Activated T-helper 17 cell treated with anti-CD3 and anti-CD28 coated beads, Interleukin-2, amount 50 U/mL, for 72 hours (primary cell): ENCODE measurements around the gene XPR1. TPM values are rescaled to one million over a fixed set of nuclear protein-coding genes. Genes with fewer than 3 reads are reported as not detected.

ENCODE experiments used
- ATAC-seq: fragments of 150-1000 bp; cut with Tn5 transposase; replicated peaks from 2 replicates; pipeline ENCODE4 v1.10.0; 2021; ENCODE audit warnings: mild to moderate bottlenecking, moderate library complexity
- H3K27ac Mint-ChIP-seq: one replicate; pipeline ENCODE4 v1.8.0; 2022; ENCODE audit warnings: mixed read lengths
- H3K27me3 Mint-ChIP-seq: one replicate; pipeline ENCODE4 v1.8.0; 2022; ENCODE audit warnings: mixed read lengths
- H3K36me3 Mint-ChIP-seq: one replicate; pipeline ENCODE4 v1.8.0; 2022; ENCODE audit warnings: low read depth, mild to moderate bottlenecking, mixed read lengths
- H3K4me1 Mint-ChIP-seq: one replicate; pipeline ENCODE4 v1.8.0; 2022; ENCODE audit warnings: mixed read lengths
- H3K4me3 Mint-ChIP-seq: one replicate; pipeline ENCODE4 v1.8.0; 2022; ENCODE audit warnings: mild to moderate bottlenecking, mixed read lengths
- H3K9me3 Mint-ChIP-seq: one replicate; pipeline ENCODE4 v1.8.0; 2022; ENCODE audit warnings: mixed read lengths
- total RNA-seq, 2 donors: library from RNA; stranded (reverse); gene quantifications; one replicate each; pipeline ENCODE4 v1.2.3, GENCODE V29; 2022

The XPR1 gene
- total RNA-seq, 2 donors from 2014 or later, result 16.4 to 25.4 TPM

- Mint-ChIP-seq H3K27ac (no peak overlapping the region), H3K9me3 (peaks cover 3% of the 10 kb centered on the region), H3K36me3 (no peaks in the 10 kb centered on the region), H3K27me3 (peaks cover 30% of the 10 kb centered on the region), H3K4me1 (no peaks in the 10 kb centered on the region), H3K4me3 (no peak overlapping the region)
- ATAC-seq, result no peak
Observed at GRCh38 chr1:180909005-180909414, 277.2 kb downstream of the XPR1 start.

- no peaks in the 10 kb centered on the region for H3K36me3 Mint-ChIP-seq
- H3K4me1 Mint-ChIP-seq, result no peaks in the 10 kb centered on the region
- ATAC-seq, result no peak
- H3K27me3 Mint-ChIP-seq, result peaks cover 33% of the 10 kb centered on the region
- no peak overlapping the region for H3K4me3 Mint-ChIP-seq
- H3K27ac Mint-ChIP-seq, result no peak overlapping the region
- H3K9me3 Mint-ChIP-seq, result peaks cover 1% of the 10 kb centered on the region
Observed at GRCh38 chr1:180909462-180909976, 277.7 kb downstream of the XPR1 start.

DNA sequence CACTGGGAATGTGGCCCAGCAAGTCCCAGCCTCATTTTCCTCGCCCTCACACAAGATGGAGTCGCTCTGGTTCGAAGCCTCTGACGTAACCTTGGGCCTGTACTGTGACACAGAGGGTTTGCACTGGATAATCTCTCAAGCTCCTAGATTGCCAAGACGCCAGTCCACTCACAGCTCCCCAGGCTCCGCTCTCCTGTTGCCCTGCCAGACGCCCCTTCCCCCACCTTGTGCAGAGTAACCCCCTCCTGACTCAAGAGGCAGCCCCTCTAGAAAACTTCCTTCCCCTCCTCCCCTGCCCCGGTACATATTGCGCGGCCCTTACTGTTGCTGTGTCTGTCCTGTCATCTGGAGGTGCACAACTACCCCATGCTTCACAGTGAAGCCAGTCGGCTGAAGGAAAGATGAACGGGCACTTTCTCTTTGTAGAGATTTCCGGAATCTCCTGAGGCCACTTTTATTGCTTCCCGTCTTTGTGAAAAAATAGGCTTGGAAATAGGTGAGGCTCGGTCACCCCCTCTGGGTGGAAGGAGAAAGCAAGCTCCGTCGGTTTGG is 279.9 kb downstream of the XPR1 start:
- Mint-ChIP-seq H3K9me3 (no peaks in the 10 kb centered on the region), H3K36me3 (no peaks in the 10 kb centered on the region), H3K27ac (no peak overlapping the region), H3K27me3 (peaks cover 41% of the 10 kb centered on the region), H3K4me3 (no peak overlapping the region), H3K4me1 (no peaks in the 10 kb centered on the region)
- ATAC-seq, result no peak

DNA sequence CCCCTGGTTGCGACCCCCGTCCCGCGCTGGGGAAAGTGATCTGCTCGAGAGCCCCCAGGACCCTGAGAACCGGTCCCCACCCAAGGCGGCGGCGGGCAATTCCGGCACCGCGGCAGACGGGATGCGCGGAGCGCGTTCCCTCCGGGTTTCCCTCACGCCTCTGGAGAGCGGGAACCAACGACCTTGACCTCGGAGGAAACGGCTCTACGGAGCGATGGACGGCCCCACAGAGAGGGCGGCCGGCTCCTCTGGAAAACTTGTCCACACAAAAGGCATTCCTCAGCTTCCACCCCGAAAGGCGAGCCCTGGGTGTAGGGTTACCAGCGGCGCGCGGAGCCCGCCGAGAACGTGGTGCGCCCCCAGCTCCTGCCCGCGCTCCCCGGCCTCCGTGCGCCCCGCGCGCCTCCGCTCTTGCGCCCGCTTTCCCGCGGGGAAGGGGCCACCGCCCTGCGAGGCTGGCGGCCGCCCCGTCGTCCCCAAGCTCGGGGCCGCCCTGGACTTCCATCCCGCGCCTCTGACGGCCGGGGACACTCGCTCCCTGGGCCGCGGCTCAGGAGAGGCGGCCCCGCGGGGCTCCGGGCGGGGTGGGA is 280.5 kb downstream of the XPR1 start:
- peaks cover 39% of the 10 kb centered on the region for H3K27me3 Mint-ChIP-seq
- H3K9me3 Mint-ChIP-seq, result no peaks in the 10 kb centered on the region
- ATAC-seq, result no peak
- no peaks in the 10 kb centered on the region for H3K4me1 Mint-ChIP-seq
- no peak overlapping the region for H3K27ac Mint-ChIP-seq
- no peaks in the 10 kb centered on the region for H3K36me3 Mint-ChIP-seq
- no peak overlapping the region for H3K4me3 Mint-ChIP-seq

DNA sequence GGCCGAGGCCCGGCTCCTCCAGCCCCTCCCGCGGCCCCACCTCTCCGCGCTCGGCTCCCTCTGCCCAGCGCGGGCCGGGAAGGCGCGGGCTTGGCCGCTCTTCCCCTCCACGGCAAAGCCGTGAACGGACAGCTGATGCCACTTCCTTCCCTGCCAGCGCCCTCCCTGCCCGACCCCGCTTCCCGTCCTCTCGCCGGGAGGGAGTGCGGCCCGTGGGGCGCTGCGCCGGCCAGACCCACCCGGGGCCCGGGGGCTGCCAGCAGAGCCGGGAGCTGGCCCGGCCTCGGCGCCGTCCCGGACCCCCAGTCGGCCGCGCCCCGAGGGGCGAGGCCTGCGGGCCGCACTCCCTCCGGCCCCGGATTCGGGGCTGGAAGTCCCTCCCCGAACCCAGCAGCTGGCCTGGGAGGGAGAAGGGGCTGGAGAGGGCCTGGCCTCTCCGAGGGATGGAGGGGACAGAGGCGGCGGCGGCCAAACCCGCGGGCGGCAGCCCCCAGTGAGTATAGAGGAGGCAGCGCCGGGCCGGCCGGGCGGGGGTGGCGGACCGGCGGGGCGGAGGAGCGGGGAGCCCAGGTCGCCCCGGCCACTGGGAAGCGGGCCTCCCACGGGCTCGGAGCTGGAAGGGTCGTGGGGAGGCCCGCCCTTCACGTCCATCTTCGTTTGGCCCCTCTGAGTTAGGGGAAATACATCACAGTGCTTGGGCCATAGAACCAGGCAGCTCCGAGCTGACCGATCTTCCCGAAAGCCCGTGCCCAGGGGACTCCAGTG is 281.2 kb downstream of the XPR1 start, which contains the start of gene KIAA1614:
KIAA1614 (plus strand) TSS at position 97 of the 765 bp plus-strand sequence; CDS start at position 444, 347 bp downstream.
- Mint-ChIP-seq H3K9me3 (no peaks in the 10 kb centered on the region), H3K4me1 (no peaks in the 10 kb centered on the region), H3K36me3 (no peaks in the 10 kb centered on the region), H3K27ac (no peak within 1 kb of the TSS), H3K4me3 (no peak within 1 kb of the TSS), H3K27me3 (peaks cover 37% of the 10 kb centered on the region)
- no peak for ATAC-seq

- Mint-ChIP-seq H3K9me3 (no peaks in the 10 kb centered on the region), H3K4me3 (no peak overlapping the region), H3K27me3 (peaks cover 25% of the 10 kb centered on the region), H3K36me3 (no peaks in the 10 kb centered on the region), H3K27ac (no peak overlapping the region), H3K4me1 (no peaks in the 10 kb centered on the region)
- ATAC-seq, result no peak
Observed at GRCh38 chr1:180915426-180915965, 283.7 kb downstream of the XPR1 start.

DNA sequence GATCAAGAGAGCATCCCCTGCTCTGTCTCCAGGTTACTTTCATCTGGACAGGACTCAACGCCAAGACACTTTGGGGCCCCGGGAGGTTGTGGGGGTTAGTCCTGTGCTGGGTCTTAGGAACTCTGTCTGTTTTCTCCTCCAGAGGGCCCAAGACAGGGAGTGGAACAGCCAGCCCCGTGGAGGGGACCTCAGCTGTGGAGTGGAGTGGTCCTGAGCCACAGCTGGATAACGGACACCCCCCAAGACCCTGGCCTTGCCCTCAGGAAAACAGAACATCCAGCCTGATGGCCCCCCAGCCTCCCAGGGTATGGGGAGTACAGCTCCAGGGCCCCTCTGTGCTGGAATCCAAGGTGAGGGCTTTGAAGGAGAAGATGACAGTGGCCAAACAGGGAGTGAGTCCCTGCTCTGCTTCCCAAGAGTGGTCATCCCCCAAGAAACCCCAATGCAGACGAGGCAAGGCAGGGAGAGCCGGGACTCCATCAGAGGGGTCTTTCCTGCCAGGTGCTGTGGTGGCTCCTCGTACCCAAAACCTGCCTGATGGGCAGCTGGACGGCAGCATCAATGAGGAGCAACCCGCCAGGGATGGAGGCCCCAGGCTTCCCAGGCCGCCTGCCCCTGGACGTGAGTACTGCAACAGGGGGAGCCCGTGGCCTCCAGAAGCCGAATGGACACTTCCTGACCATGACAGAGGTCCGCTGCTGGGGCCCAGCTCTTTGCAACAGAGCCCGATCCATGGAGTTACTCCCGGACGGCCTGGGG is 284.4 kb downstream of the XPR1 start:
- no peaks in the 10 kb centered on the region for H3K36me3 Mint-ChIP-seq

GRCh38 chr1:180916771-180917170 is 284.9 kb downstream of the XPR1 start:
- no peaks in the 10 kb centered on the region for H3K36me3 Mint-ChIP-seq
- no peak for ATAC-seq
- peaks cover 20% of the 10 kb centered on the region for H3K27me3 Mint-ChIP-seq
- H3K9me3 Mint-ChIP-seq, result no peaks in the 10 kb centered on the region
- no peak overlapping the region for H3K4me3 Mint-ChIP-seq
- H3K4me1 Mint-ChIP-seq, result no peaks in the 10 kb centered on the region
- H3K27ac Mint-ChIP-seq, result no peak overlapping the region

More for the DNA sequence above, 284.4 kb downstream of the XPR1 start:
- Mint-ChIP-seq H3K4me3 (no peak overlapping the region), H3K9me3 (no peaks in the 10 kb centered on the region), H3K27ac (no peak overlapping the region), H3K27me3 (peaks cover 25% of the 10 kb centered on the region), H3K4me1 (no peaks in the 10 kb centered on the region)
- ATAC-seq, result no peak

DNA sequence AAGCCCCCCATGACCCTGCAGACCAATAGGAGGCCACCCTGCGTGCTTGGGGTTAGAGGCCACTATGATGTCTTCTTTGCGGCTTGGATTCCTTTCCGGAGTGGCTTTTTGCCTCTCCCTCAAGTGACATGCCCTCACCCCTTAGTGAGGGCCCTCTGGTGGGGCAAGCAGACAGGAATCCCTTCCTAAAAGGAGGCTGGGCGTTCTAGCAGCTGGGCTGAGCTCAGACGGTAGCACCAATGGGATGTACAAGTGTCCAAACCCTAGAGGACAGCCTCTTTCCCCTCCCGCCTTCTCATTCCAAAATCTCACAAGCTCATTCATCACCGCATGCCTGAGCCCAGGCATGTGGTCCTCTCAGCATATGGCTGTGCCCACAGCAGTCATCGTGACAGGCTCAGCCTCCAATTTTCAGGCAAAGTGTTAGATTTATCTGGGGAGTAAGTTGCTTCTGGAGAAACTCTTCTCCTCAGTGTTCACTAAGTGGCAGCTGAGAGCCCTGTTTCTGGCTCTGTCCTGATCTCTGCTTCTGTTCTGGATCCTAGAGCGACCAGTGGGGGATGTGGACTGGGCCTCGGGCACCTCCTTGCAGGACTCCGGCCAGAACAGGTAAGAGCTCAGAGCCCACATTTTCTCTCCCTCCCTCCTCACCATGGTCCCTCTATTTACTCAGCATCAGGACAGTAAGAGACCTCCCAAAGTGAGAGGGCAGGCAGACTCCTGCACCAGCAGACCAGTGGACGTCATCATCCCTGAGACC is 285.7 kb downstream of the XPR1 start:
- Mint-ChIP-seq H3K4me3 (no peak overlapping the region), H3K9me3 (no peaks in the 10 kb centered on the region), H3K27ac (no peak overlapping the region), H3K4me1 (no peaks in the 10 kb centered on the region), H3K36me3 (no peaks in the 10 kb centered on the region), H3K27me3 (peaks cover 18% of the 10 kb centered on the region)
- ATAC-seq, result no peak

- no peaks in the 10 kb centered on the region for H3K36me3 Mint-ChIP-seq
- no peaks in the 10 kb centered on the region for H3K9me3 Mint-ChIP-seq
- no peak overlapping the region for H3K4me3 Mint-ChIP-seq
Observed at GRCh38 chr1:180918519-180918918, 286.7 kb downstream of the XPR1 start.

GRCh38 chr1:180919183-180919700 is 287.4 kb downstream of the XPR1 start:
- Mint-ChIP-seq H3K4me3 (no peak overlapping the region), H3K9me3 (no peaks in the 10 kb centered on the region)

More at GRCh38 chr1:180918519-180918918, 286.7 kb downstream of the XPR1 start:
- Mint-ChIP-seq H3K27ac (no peak overlapping the region), H3K27me3 (peaks cover 17% of the 10 kb centered on the region), H3K4me1 (no peaks in the 10 kb centered on the region)
- ATAC-seq, result no peak

DNA sequence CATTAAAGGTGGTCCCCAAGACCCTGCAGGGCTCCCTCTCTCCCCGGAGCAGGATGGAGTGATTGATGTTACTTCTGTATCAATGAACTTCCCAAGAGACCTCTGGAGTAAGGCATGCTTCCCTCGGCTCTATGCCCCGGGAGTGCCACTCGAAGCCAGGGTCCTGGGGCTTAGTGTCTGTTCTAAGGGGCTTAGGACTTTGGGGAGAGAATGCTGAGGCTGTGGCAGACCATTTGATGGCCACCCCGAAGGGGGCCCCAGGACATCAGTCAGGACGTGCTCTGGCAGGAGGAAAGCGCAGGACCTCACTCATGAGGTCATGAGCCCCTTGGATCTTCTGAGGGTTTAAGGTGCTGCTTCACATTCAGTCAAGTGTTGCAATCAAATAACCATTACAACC is 288.4 kb downstream of the XPR1 start:
- H3K4me3 Mint-ChIP-seq, result no peak overlapping the region
- H3K9me3 Mint-ChIP-seq, result no peaks in the 10 kb centered on the region
- H3K4me1 Mint-ChIP-seq, result no peaks in the 10 kb centered on the region
- H3K27ac Mint-ChIP-seq, result no peak overlapping the region
- H3K36me3 Mint-ChIP-seq, result no peaks in the 10 kb centered on the region
- ATAC-seq, result no peak
- H3K27me3 Mint-ChIP-seq, result peaks cover 14% of the 10 kb centered on the region

More at GRCh38 chr1:180919183-180919700, 287.4 kb downstream of the XPR1 start:
- H3K36me3 Mint-ChIP-seq, result no peaks in the 10 kb centered on the region
- ATAC-seq, result no peak
- peaks cover 16% of the 10 kb centered on the region for H3K27me3 Mint-ChIP-seq
- no peaks in the 10 kb centered on the region for H3K4me1 Mint-ChIP-seq
- no peak overlapping the region for H3K27ac Mint-ChIP-seq

DNA sequence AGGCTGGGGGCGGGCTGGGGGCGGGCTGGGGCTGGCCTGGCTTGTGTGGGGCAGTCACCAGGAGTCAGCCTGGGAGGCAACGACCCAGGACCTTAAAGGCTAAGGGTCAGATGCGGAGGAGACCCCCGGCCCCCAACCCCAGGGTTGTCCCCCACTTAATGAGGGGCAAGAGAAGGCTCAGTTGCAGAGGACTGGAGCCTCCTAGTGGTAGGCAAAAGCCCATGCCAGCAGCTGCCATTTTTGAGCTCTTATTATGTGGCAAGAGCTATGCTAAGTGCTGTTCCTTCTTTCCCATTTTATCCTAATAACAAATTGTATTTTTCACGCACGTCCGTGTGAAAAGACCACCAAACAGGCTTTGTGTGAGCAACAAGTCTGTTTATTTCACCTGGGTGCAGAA is 288.9 kb downstream of the XPR1 start:
- Mint-ChIP-seq H3K36me3 (no peaks in the 10 kb centered on the region), H3K27ac (no peak overlapping the region), H3K9me3 (no peaks in the 10 kb centered on the region), H3K27me3 (peaks cover 10% of the 10 kb centered on the region), H3K4me3 (no peak overlapping the region), H3K4me1 (no peaks in the 10 kb centered on the region)
- ATAC-seq, result no peak
